Activated naive CD8-positive, alpha-beta T cell treated with anti-CD3 and anti-CD28 coated beads, Interleukin-2, amount 10 ng/mL, durations not matched to agents 7 days and 5 days (primary cell): Measurements from ENCODE around the gene PABPN1L. TPM values are rescaled to one million over a fixed set of nuclear protein-coding genes. Genes with fewer than 3 reads are reported as not detected.

Experiments
- ATAC-seq: fragments of 150-1000 bp; cut with Tn5 transposase; one replicate; pipeline ENCODE4 v1.10.0; 2021; ENCODE audit warnings: low read depth, moderate library complexity
- POLR2A ChIA-PET: fragments of 350-600 bp; sonication (Branson Sonifier 250); formaldehyde crosslinking; loops from one replicate; lab custom pipeline; 2021; ENCODE audit warnings: antibody characterized with exemption; lab: Charles Lee
- DNase-seq: peaks from one replicate; pipeline ENCODE4 v3.0.0; 2021
- H3K27ac Mint-ChIP-seq: one replicate; pipeline ENCODE4 v1.8.0; 2022; ENCODE audit warnings: mild to moderate bottlenecking, mixed read lengths
- H3K27me3 Mint-ChIP-seq: one replicate; pipeline ENCODE4 v1.8.0; 2022; ENCODE audit warnings: mild to moderate bottlenecking, moderate library complexity, mixed read lengths
- H3K36me3 Mint-ChIP-seq: one replicate; pipeline ENCODE4 v1.8.0; 2021; ENCODE audit warnings: mild to moderate bottlenecking, mixed read lengths
- H3K4me1 Mint-ChIP-seq: one replicate; pipeline ENCODE4 v1.8.0; 2021; ENCODE audit warnings: mixed read lengths
- H3K4me3 Mint-ChIP-seq: one replicate; pipeline ENCODE4 v1.8.0; 2022; ENCODE audit warnings: mild to moderate bottlenecking, moderate library complexity, mixed read lengths
- H3K9me3 Mint-ChIP-seq: one replicate; pipeline ENCODE4 v1.8.0; 2021; ENCODE audit warnings: mixed read lengths
- total RNA-seq, 2 experiments: library from RNA; stranded (reverse); gene quantifications; one replicate each; pipeline ENCODE4 v1.2.3, GENCODE V29; 2021

PABPN1L gene
- total RNA-seq, 2 experiments from 2014 or later: not detected

- H3K27me3 Mint-ChIP-seq: no peaks in the 10 kb centered on the region
- no peak for ATAC-seq
- no peak overlapping the region for H3K4me3 Mint-ChIP-seq
- H3K9me3 Mint-ChIP-seq: no peaks in the 10 kb centered on the region
- DNase-seq: no peak
- H3K36me3 Mint-ChIP-seq: no peaks in the 10 kb centered on the region
- POLR2A ChIA-PET: no interaction called here
- H3K4me1 Mint-ChIP-seq: no peaks in the 10 kb centered on the region
- H3K27ac Mint-ChIP-seq: no peak overlapping the region
Measured at GRCh38 chr16:88839026-88839529, 27.4 kb downstream of the PABPN1L start.

GRCh38 chr16:88838566-88838965, 27.9 kb downstream of the PABPN1L start:
- Mint-ChIP-seq H3K27ac (no peak overlapping the region), H3K9me3 (no peaks in the 10 kb centered on the region)

GRCh38 chr16:88837806-88838205, 28.7 kb downstream of the PABPN1L start:
- Mint-ChIP-seq H3K4me3 (no peak overlapping the region), H3K9me3 (no peaks in the 10 kb centered on the region), H3K27ac (no peak overlapping the region), H3K36me3 (no peaks in the 10 kb centered on the region), H3K4me1 (no peaks in the 10 kb centered on the region), H3K27me3 (no peaks in the 10 kb centered on the region)
- DNase-seq: no peak
- no peak for ATAC-seq
- POLR2A ChIA-PET: no interaction called here

More at GRCh38 chr16:88838566-88838965, 27.9 kb downstream of the PABPN1L start:
- no peak for DNase-seq
- H3K36me3 Mint-ChIP-seq: no peaks in the 10 kb centered on the region
- no peaks in the 10 kb centered on the region for H3K27me3 Mint-ChIP-seq
- no peak overlapping the region for H3K4me3 Mint-ChIP-seq
- no peaks in the 10 kb centered on the region for H3K4me1 Mint-ChIP-seq
- POLR2A ChIA-PET: no interaction called here
- no peak for ATAC-seq

GRCh38 chr16:88836791-88837190, 29.7 kb downstream of the PABPN1L start:
- ATAC-seq: no peak
- Mint-ChIP-seq H3K4me3 (no peak overlapping the region), H3K4me1 (no peaks in the 10 kb centered on the region), H3K36me3 (no peaks in the 10 kb centered on the region), H3K9me3 (no peaks in the 10 kb centered on the region), H3K27me3 (no peaks in the 10 kb centered on the region), H3K27ac (no peak overlapping the region)
- POLR2A ChIA-PET: no interaction called here
- DNase-seq: no peak

- Mint-ChIP-seq H3K27me3 (no peaks in the 10 kb centered on the region), H3K27ac (no peak overlapping the region), H3K36me3 (no peaks in the 10 kb centered on the region), H3K9me3 (no peaks in the 10 kb centered on the region), H3K4me3 (no peak overlapping the region), H3K4me1 (no peaks in the 10 kb centered on the region)
- POLR2A ChIA-PET: no interaction called here
- no peak for DNase-seq
- ATAC-seq: no peak
Measured at GRCh38 chr16:88835818-88836217, 30.6 kb downstream of the PABPN1L start.

GRCh38 chr16:88835383-88835782, 31.1 kb downstream of the PABPN1L start:
- Mint-ChIP-seq H3K9me3 (no peaks in the 10 kb centered on the region), H3K4me3 (no peak overlapping the region), H3K36me3 (no peaks in the 10 kb centered on the region), H3K27me3 (no peaks in the 10 kb centered on the region), H3K4me1 (no peaks in the 10 kb centered on the region), H3K27ac (no peak overlapping the region)
- no peak for ATAC-seq
- no peak for DNase-seq
- POLR2A ChIA-PET: no interaction called here

- POLR2A ChIA-PET: no interaction called here
- Mint-ChIP-seq H3K4me1 (no peaks in the 10 kb centered on the region), H3K9me3 (no peaks in the 10 kb centered on the region), H3K27ac (no peak overlapping the region), H3K36me3 (no peaks in the 10 kb centered on the region), H3K27me3 (no peaks in the 10 kb centered on the region), H3K4me3 (no peak overlapping the region)
- no peak for DNase-seq
- ATAC-seq: no peak
Measured at GRCh38 chr16:88834670-88835069, 31.8 kb downstream of the PABPN1L start.

- Mint-ChIP-seq H3K27ac (no peak overlapping the region), H3K4me1 (no peaks in the 10 kb centered on the region), H3K27me3 (no peaks in the 10 kb centered on the region), H3K36me3 (no peaks in the 10 kb centered on the region), H3K9me3 (no peaks in the 10 kb centered on the region), H3K4me3 (no peak overlapping the region)
- POLR2A ChIA-PET: interaction anchor here (0.7 kb wide), 1 partner anchor 11 kb away, joined by 3 read pairs; no protein-coding TSS in a partner anchor
- ATAC-seq (no peak), DNase-seq (no peak)
Measured at GRCh38 chr16:88833086-88833485, 33.4 kb downstream of the PABPN1L start.

GRCh38 chr16:88831838-88832237, 34.6 kb downstream of the PABPN1L start:
- Mint-ChIP-seq H3K27ac (no peak overlapping the region), H3K9me3 (no peaks in the 10 kb centered on the region), H3K36me3 (no peaks in the 10 kb centered on the region), H3K4me3 (no peak overlapping the region), H3K27me3 (no peaks in the 10 kb centered on the region), H3K4me1 (no peaks in the 10 kb centered on the region)
- POLR2A ChIA-PET: no interaction called here
- ATAC-seq: no peak
- DNase-seq: no peak

- Mint-ChIP-seq H3K27me3 (no peaks in the 10 kb centered on the region), H3K4me3 (no peak overlapping the region), H3K36me3 (no peaks in the 10 kb centered on the region), H3K4me1 (peaks cover 1% of the 10 kb centered on the region), H3K27ac (no peak overlapping the region), H3K9me3 (no peaks in the 10 kb centered on the region)
- DNase-seq: no peak
- POLR2A ChIA-PET: no interaction called here
- no peak for ATAC-seq
Measured at GRCh38 chr16:88830783-88831182, 35.7 kb downstream of the PABPN1L start.

GRCh38 chr16:88830258-88830657, 36.2 kb downstream of the PABPN1L start:
- ATAC-seq: no peak
- Mint-ChIP-seq H3K36me3 (no peaks in the 10 kb centered on the region), H3K27me3 (no peaks in the 10 kb centered on the region), H3K4me1 (peaks cover 1% of the 10 kb centered on the region), H3K9me3 (no peaks in the 10 kb centered on the region), H3K4me3 (no peak overlapping the region), H3K27ac (no peak overlapping the region)
- POLR2A ChIA-PET: interaction anchor here (0.7 kb wide), 1 partner anchor 20 kb away, joined by 3 read pairs; no protein-coding TSS in a partner anchor
- DNase-seq: no peak

- Mint-ChIP-seq H3K27me3 (no peaks in the 10 kb centered on the region), H3K9me3 (no peaks in the 10 kb centered on the region), H3K36me3 (no peaks in the 10 kb centered on the region), H3K27ac (no peak overlapping the region), H3K4me3 (no peak overlapping the region), H3K4me1 (peaks cover 1% of the 10 kb centered on the region)
- DNase-seq (no peak), ATAC-seq (no peak)
- POLR2A ChIA-PET: no interaction called here
Measured at GRCh38 chr16:88828711-88829110, 37.7 kb downstream of the PABPN1L start.

GRCh38 chr16:88827727-88828126, 38.7 kb downstream of the PABPN1L start:
- ATAC-seq: no peak
- H3K4me3 Mint-ChIP-seq: no peak overlapping the region
- H3K27ac Mint-ChIP-seq: no peak overlapping the region
- H3K4me1 Mint-ChIP-seq: peaks cover 1% of the 10 kb centered on the region
- no peaks in the 10 kb centered on the region for H3K27me3 Mint-ChIP-seq
- peaks cover 3% of the 10 kb centered on the region for H3K36me3 Mint-ChIP-seq
- POLR2A ChIA-PET: interaction anchor here (0.5 kb wide), 1 partner anchor 19 kb away, joined by 3 read pairs; no protein-coding TSS in a partner anchor
- DNase-seq: no peak
- no peaks in the 10 kb centered on the region for H3K9me3 Mint-ChIP-seq

GRCh38 chr16:88826070-88826840, 40.2 kb downstream of the PABPN1L start:
- Mint-ChIP-seq H3K36me3 (peaks cover 3% of the 10 kb centered on the region), H3K27ac (no peak overlapping the region), H3K4me3 (no peak overlapping the region), H3K9me3 (no peaks in the 10 kb centered on the region), H3K4me1 (peaks cover 1% of the 10 kb centered on the region), H3K27me3 (no peaks in the 10 kb centered on the region)
- ATAC-seq (no peak), DNase-seq (no peak)
- POLR2A ChIA-PET: no interaction called here
